Measurements from ENCODE around the gene MBNL3. TPM values are rescaled to one million over a fixed set of nuclear protein-coding genes. Genes with fewer than 3 reads are reported as not detected.
A peak's percentile ranks its signal among the peaks of the same experiment; 100 is the strongest.

Gene MBNL3, protein sequence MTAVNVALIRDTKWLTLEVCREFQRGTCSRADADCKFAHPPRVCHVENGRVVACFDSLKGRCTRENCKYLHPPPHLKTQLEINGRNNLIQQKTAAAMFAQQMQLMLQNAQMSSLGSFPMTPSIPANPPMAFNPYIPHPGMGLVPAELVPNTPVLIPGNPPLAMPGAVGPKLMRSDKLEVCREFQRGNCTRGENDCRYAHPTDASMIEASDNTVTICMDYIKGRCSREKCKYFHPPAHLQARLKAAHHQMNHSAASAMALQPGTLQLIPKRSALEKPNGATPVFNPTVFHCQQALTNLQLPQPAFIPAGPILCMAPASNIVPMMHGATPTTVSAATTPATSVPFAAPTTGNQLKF
- total RNA-seq = 27.5 TPM
- long read RNA-seq, partial matches to known transcripts = 0 of 2 reads
- long read RNA-seq, other reads (novel, unspliced or antisense) = 2 of 2 reads

DNA sequence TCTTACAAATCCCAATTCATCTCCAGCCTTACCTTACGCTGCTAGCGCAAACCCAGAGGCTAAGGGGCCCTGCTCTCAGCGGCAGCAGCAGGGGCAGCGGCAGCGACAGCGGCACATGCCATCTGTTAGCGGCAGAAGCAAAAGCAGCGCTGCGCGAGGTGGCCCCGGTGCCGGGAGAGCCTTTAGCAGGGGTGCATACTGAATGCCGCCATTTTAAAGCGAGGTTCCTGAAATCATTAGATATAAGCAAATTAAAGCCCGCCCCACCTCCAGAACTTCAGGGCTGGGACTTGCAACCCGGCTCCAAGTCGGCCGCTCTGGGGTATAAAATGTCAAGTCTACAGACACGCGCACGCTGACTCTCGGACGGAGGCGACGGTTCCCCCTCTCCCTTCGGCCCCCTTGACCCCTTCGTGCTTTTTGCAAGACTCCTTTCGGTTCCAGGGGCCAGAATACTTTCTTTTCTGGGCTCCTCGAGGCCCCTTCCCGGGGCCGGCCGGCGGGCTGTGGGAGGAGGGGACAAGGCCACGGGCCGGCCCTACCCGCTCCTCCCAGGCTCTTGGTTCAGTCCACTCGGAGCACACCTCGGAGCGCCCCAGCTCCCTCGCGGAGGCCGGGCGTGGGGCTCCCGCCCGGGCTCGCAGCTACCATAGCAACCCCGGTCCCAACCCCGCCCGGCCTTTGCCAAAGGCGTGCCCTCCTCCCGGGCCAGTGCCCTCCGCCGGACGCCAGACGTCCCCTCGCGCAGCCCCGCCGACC, at the start of gene MBNL3:
TSS of gene MBNL3 (minus strand) at position 220 of the 759 bp plus-strand sequence. CDS start 49,427 bp downstream, outside the sequence.
- ATAC-seq (peak; percentile 93), DNase-seq (ENCODE audit: missing footprints) (peak; percentile 86)
- intact Hi-C loops (cut with DNase I) = loop anchor here (10.0 kb wide), 1 partner anchor 194 kb away; no protein-coding TSS in a partner anchor

DNA sequence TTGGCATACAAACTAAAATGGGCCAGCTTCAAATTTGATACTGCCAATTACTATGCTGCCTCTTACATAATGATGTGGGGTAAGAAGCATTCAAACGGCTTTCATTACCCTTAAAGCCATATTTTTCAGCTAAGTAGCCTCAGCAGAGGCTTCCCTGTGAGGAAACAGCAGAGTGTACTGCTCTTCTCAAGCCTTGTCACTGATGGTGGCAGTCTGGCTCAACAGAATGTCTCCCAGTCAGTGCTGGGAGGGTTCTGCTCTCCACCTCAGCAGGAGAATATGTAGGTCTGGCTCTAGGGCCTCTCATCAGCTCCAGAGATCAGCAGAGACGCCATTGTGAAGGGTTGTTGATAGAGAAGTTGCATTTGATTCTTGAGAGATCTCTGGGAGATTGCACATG, 44.6 kb upstream of the MBNL3 start:
- no peak for DNase-seq (ENCODE audit: missing footprints)
- no peak for ATAC-seq
- intact Hi-C loops (cut with DNase I) = no loop called here

DNA sequence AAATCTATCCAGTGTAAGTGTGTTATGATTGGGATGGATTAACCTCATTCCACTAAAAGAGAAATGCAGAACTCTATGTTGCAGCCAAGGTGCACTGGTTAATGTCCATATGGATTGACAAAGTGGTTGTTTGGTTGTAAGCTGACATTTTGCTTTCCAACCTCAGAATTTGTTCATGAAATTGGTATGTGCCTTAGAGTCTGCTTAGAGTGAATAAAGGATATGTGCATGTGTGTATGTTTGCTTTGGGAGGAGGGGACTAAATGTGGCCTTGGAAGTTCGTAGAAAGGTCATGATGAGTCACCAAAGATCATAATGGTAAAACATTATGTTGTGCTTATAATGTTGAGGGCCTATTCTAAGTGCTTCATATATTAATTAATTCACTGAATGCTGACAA, 44.1 kb upstream of the MBNL3 start:
- ATAC-seq (no peak), DNase-seq (ENCODE audit: missing footprints) (no peak)
- intact Hi-C loops (cut with DNase I) = no loop called here

DNA sequence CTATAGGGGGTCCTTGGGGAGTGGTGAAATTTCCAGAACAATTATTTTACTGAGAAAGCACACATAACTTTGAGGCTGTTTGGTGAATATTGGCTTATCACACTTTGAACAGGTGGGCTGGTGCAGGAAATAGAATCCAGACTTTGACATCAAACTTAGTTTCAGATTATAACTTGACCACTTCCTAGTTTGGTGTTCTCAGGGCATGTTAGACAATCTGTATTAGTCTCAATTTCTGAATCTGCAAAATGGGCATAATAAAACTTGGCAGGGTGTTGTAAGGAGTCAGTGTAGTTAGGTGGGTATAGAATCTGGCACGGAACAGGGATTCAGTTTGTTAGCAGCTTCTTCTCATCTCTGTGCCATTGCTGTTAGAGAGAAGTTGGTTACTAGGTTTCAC, 43.3 kb upstream of the MBNL3 start:
- ATAC-seq = no peak
- intact Hi-C loops (cut with DNase I) = no loop called here
- DNase-seq (ENCODE audit: missing footprints) = no peak

DNA sequence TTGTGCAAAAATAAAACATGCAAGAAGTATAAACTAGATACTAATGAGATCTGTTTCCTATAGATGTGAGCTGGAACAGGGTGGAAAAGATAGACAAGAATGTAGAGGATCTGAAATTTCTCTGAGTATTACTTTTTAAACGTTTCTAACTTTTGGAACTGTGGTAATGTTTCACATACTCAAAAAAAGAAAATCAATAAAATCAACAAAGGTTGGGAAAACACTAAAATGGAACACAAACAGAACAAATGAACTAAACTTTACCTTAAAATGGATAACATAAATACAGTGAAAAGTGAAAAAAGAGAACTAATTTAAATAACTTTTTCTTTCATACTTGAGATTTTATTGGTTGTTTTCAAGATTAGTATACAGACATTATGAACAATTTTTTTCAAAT, 32.0 kb upstream of the MBNL3 start:
- intact Hi-C loops (cut with DNase I) = no loop called here
- DNase-seq (ENCODE audit: missing footprints) = no peak
- no peak for ATAC-seq

DNA sequence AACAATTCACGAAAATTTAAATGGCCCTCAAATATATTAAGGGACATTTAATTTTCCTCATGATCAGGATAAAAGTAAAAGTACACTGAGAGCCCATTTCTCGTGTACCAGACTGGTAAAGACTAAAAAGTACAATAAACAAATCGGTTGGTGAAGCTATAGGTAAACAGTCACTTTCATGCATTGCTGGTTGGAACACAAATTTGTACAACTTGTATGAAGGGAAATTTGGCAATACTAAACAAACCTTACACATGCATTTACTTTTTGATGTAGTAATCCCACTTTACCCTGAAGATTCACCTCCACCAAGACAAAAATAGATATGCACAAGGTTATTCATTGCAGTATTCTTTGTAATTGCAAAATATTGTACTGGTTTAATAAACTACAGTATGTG, 31.4 kb upstream of the MBNL3 start:
- DNase-seq (ENCODE audit: missing footprints) = no peak
- intact Hi-C loops (cut with DNase I) = no loop called here
- no peak for ATAC-seq

DNA sequence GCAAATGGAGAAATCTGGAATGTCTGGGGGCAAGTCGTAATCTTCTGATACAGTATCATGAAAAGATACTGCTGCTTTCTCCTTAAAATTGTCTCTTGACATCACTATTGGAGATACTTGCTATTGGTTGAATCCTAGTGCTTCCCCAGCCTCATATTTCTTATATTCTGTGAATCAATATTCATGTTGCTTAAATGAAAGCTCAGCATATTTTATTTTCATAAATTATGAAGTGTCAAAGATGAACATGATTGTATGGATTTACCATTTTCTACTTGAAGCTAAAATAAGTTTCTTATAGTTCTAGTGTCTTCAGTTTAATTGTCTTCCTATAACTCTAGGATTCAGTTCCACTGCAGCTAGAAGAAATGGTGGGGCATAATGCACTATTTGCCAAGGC, 29.6 kb upstream of the MBNL3 start:
- intact Hi-C loops (cut with DNase I) = no loop called here
- ATAC-seq (no peak), DNase-seq (ENCODE audit: missing footprints) (no peak)

DNA sequence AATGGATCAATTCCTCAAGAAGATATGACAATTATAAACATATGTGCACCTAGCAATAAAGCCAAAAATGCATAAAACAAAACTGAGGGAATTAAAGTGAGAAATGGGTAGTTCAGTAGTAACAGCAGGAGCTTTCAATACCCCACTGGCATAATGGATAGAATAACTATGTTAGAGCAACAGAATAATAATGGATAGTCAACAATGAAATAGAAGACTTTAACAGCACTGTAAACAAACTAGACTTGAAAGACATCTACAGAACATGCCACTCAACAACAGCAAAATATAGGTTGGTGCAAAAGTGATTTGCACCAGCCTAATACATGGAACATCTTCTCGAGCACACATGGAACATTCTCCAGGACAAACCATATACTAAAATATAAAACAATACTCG, 20.0 kb upstream of the MBNL3 start:
- ATAC-seq (no peak), DNase-seq (ENCODE audit: missing footprints) (no peak)
- intact Hi-C loops (cut with DNase I) = no loop called here

DNA sequence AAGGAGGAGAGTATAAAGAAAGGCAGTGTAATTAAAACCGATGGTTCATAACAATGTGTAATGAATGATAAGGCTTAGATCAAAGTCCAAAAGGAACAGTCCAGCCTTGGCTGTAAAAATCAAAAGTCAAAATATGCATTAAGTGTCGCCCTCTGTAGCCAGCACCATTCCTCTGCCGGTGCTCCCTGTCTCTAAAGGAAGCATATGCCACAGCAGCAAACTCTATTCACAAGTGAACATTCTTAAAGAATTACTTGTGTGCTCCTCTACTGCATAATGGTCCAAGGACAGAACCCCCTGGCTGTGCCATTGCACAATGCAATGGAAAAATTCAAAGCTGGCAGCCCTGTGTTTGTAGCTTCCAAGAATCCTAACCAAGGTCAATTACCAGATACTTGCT, 16.3 kb upstream of the MBNL3 start:
- intact Hi-C loops (cut with DNase I) = no loop called here
- DNase-seq (ENCODE audit: missing footprints) (no peak), ATAC-seq (no peak)

DNA sequence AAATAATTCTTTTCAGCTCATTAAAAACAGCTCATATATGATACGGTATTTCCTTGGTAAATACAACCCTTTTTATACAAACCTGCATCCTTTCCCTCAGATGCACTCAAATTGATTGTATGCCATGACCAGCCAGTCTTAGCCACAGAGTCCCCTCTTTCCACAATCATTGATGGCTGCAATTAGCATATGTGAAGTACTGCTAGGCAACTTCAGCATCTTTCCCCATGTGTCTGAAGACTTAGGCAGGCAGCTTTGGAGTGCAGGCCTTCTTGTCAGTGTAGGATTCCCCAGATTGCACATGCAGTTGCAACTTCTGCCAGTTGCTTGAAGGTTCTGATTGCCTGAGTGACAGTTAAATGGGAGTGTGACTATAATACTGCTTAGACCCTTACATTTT, 15.6 kb upstream of the MBNL3 start:
- DNase-seq (ENCODE audit: missing footprints) = no peak
- intact Hi-C loops (cut with DNase I) = no loop called here
- ATAC-seq = no peak

DNA sequence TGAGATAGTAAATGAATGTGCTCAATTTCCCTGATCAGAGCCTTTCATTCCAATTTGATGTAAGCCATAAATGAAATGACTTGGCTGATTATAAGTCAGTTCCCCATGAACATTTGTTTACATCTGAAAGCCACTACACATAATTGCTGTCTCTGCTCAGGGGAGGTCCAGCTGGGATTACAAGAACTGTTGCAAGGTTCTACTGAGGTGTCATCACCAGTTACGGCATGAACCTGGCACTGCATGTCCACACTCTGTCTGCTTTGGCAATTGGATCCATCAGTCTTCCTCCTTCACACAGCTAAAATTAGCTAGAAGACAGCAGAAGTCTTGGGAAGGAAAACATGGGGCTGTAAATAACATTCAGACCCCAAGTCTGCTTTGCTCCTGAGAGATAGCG, 12.8 kb upstream of the MBNL3 start:
- DNase-seq (ENCODE audit: missing footprints) (no peak), ATAC-seq (no peak)
- intact Hi-C loops (cut with DNase I) = no loop called here

DNA sequence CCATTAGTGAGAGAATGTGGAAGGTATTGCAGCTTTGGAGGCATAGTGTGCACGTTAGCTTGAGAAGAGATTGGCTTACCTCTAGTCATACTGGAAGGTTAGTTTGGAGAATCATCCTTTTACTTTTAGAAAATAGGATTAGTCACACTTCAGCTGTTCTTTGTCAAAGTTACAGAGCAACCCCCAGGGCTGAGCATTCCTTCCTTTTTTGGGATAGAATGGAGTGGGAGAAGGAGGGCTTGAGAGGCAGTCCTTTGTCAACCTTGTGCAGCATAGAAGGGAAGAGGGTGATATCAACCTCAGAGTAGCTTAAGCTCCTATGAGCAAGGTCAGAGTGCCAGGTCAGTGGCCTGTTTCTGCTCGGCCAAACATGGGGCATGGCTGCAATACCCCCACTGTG, 8.6 kb upstream of the MBNL3 start:
- intact Hi-C loops (cut with DNase I) = no loop called here
- DNase-seq (ENCODE audit: missing footprints) = no peak
- no peak for ATAC-seq

DNA sequence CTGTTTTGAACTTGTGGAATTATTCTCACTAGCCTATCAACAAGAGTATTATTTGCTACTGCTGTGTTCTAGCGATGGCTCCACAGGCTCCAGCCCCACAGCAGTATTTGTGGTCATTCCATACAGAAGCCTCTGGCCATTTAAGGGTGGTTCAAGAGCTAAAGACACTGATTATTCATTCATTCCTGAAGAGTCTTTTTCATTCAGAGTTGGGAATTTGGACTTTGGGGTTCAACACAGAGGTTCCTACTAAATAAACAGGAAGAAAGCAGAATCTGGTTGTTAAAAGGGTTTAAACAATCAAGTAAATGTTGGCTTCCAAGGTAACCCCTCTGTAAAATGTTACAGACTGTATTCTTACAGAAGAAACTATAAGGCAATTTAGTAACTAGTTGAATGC, 4.3 kb upstream of the MBNL3 start:
- DNase-seq (ENCODE audit: missing footprints) (no peak), ATAC-seq (no peak)
- intact Hi-C loops (cut with DNase I) = no loop called here

DNA sequence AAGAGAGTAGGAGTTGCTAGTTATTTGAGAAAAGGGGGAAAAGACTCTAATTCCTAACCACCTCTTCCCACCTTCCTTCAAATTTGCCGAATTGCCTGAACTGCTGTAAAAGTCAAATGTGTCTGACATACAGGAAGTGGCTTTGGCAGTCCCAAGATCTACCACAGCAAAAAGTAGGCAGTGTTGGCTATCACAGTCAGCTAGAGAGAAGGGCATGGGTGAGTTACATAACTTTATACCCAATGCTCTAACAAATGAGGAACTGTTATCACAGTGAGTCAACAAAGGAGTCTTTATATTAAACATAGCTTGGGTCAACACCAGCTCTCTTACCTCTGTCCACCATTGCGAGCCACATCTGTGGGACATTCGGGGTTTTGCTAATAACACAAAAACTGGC, 2.4 kb upstream of the MBNL3 start:
- no peak for ATAC-seq
- intact Hi-C loops (cut with DNase I) = no loop called here

DNA sequence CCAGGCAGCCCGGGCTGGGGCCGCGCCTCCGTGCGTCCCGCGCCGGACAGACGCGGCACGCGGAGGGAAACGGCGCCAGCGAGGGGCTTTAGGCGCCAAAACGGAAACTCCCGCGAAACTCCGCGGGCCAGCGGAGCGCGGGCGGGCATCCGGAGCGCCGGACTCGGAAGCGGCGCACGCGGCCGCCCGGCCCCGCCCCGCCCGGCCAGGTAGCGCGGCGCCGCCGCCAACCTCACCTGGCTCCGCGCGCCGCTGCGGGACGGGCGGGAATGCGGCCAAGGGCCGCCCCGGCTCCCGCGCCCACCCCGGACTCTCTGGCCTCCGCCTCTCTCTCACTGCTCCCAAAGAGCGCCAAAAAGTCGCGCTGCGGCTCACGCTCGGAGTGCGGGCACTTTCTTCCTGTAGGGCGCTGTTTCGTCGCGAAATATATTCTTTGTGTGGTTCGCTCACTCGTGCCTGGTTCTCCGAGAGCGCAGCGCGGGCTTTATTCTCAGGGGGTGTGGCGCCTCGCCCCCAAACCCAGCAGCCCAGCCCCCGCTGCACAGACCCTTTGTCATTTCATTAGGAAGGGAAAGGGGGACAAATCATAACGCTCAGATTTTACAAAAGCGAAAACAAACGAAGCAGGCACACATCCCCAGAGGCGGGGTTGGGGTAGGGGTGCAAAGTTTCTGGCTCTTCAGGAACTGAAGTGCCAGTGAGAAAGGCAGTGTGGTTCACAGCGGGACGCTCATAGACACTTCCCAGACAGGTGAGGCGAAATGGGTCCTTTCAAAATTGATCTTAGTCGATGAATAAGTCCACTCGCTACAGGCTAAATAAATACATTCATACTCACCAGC, 961 bp upstream of the MBNL3 start:
- intact Hi-C loops (cut with DNase I) = loop anchor here (10.0 kb wide), 1 partner anchor 195 kb away; no protein-coding TSS in a partner anchor
- DNase-seq (ENCODE audit: missing footprints) (peak; percentile 56), ATAC-seq (peak; percentile 18)

More for the DNA sequence above, 2.4 kb upstream of the MBNL3 start:
- DNase-seq (ENCODE audit: missing footprints) = no peak

DNA sequence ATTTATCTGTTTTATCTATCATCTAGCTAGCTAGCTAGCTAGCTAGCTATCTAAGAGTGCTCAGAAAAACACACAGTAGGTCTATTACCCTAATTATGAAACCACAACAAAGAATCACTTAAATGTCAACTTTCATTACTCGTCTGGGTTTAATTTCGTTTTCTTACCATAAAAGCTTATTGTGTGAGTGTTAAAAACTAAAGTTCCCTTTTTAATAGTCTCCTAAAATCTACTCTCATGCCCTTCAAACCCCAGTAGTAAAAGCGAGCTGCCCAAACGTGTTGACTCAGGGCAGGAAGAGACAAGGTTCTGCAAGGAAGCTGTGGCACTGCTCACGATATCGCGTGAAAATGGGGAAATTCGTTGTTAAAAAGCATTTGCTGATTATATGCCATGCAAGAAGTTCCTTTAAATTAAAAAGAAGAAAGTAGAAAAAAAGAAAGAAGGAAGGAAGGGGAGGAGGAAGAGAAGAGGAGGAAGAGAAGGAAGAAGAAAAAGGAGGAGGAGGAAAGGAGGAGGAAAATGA, 595 bp downstream of the MBNL3 start:
- DNase-seq (ENCODE audit: missing footprints) (no peak), ATAC-seq (peak; percentile 57)
- intact Hi-C loops (cut with DNase I) = loop anchor here (10.0 kb wide), 1 partner anchor 193 kb away; no protein-coding TSS in a partner anchor

DNA sequence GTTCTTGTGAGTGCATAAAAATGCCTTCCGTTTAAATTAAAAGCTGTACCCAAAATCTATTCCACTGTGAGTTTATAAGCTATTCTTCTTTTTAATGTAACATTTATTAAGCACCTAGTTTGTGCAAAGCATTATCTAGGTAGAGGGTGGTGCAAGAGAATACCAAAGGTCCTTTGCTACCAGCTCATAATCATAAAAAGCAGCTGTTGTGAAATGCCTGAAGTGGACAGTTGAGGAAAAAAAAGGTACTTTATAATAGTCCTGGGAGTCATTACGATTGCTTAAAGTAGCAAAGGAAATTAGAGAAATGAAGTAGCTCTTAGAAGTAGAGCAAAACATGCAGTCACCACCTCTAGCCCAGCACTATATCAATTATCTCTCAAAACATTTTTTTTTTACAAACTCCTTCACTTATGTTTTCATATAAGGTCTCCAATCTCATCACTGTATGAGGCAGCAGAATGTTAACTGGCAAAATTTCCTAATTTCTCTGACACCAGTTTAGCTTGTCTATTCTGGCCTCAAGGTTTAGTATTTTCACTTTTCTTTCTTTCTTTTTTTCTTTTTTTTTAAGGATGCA, 2.1 kb downstream of the MBNL3 start:
- no peak for DNase-seq (ENCODE audit: missing footprints)
- intact Hi-C loops (cut with DNase I) = loop anchor here (10.0 kb wide), 1 partner anchor 192 kb away; no protein-coding TSS in a partner anchor
- no peak for ATAC-seq

DNA sequence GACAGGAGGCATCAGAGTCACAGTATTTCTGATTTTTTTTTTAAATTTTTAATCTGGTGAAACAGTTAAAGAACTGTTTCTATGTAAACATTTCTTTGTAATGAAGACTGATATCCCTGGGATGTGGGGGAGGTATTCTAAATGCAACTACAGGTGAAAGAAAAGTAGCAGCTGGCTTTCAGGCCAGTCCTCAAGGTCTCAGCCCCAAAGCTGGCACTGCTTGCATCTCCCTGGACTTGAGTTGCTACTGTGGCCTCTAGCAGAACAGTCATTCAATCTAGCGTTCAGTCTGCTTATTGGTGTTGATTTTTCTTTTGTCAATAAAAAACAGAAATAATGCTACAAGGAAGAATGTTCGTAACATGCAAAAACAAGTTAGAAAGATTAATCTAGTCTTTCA, 4.9 kb downstream of the MBNL3 start:
- intact Hi-C loops (cut with DNase I) = loop anchor here (10.0 kb wide), 1 partner anchor 189 kb away; no protein-coding TSS in a partner anchor
- no peak for ATAC-seq
- no peak for DNase-seq (ENCODE audit: missing footprints)

Data from Right ventricle myocardium inferior (tissue), 1 donor.